ENCODE results near the gene SDHAF2.
"Not testable (repeated sequence)": the region's sequence is repeated elsewhere in the genome, so short reads cannot be mapped to it uniquely, and the experiment has no call there.

The SDHAF2 gene

GRCh38 chr11:61429691-61430582 is at the start of gene SDHAF2, which contains the start of gene CPSF7:
SDHAF2 (plus strand) TSS chr11:61430124; CDS start chr11:61430147, 23 bp downstream.
CPSF7 (minus strand) TSS chr11:61429975; CDS start chr11:61429235, 740 bp downstream.
- peaks cover 50% of the 10 kb centered on the region for H3K36me3 ChIP-seq (ENCODE audit: insufficient read depth, low read depth, low read length)
- H3K27me3 ChIP-seq (ENCODE audit: insufficient read depth, low read length), result no peaks in the 10 kb centered on the region
- no peaks in the 10 kb centered on the region for H3K9me3 ChIP-seq (ENCODE audit: insufficient read depth, low read depth, low read length)
- peak within 1 kb of the TSS; percentile 100 for H3K4me3 ChIP-seq (ENCODE audit: low read length)
- H3K27ac ChIP-seq (ENCODE audit: low read length), result peak within 1 kb of the TSS; percentile 95
- peak within 1 kb of the TSS; percentile 99 for H3K9ac ChIP-seq (ENCODE audit: low read depth, low read length)
- peaks cover 3% of the 10 kb centered on the region; the same call in 1 of the 2 replicates for H3K4me1 ChIP-seq (ENCODE audit: insufficient read depth, low read length)

GRCh38 chr11:61380884-61381283 is 49.0 kb upstream of the SDHAF2 start:
- H3K27me3 ChIP-seq (ENCODE audit: insufficient read depth, low read length), result no peaks in the 10 kb centered on the region
- no peak overlapping the region for H3K4me3 ChIP-seq (ENCODE audit: low read length)
- H3K36me3 ChIP-seq (ENCODE audit: insufficient read depth, low read depth, low read length), result peaks cover 2% of the 10 kb centered on the region; the same call in 1 of the 2 replicates
- H3K9me3 ChIP-seq (ENCODE audit: insufficient read depth, low read depth, low read length), result no peaks in the 10 kb centered on the region
- H3K9ac ChIP-seq (ENCODE audit: low read depth, low read length), result no peak overlapping the region
- H3K27ac ChIP-seq (ENCODE audit: low read length), result no peak overlapping the region
- no peaks in the 10 kb centered on the region for H3K4me1 ChIP-seq (ENCODE audit: insufficient read depth, low read length)

- not testable (repeated sequence) for H3K36me3 ChIP-seq (ENCODE audit: insufficient read depth, low read depth, low read length); H3K9ac ChIP-seq (ENCODE audit: low read depth, low read length); H3K4me1 ChIP-seq (ENCODE audit: insufficient read depth, low read length); H3K27ac ChIP-seq (ENCODE audit: low read length); H3K4me3 ChIP-seq (ENCODE audit: low read length); H3K27me3 ChIP-seq (ENCODE audit: insufficient read depth, low read length); H3K9me3 ChIP-seq (ENCODE audit: insufficient read depth, low read depth, low read length)
Observed at GRCh38 chr11:61383859-61384258, 46.1 kb upstream of the SDHAF2 start.

GRCh38 chr11:61384271-61385242 is 45.4 kb upstream of the SDHAF2 start:
- Histone ChIP-seq H3K36me3 (ENCODE audit: insufficient read depth, low read depth, low read length) (no peaks in the 10 kb centered on the region), H3K9ac (ENCODE audit: low read depth, low read length) (no peak overlapping the region), H3K27me3 (ENCODE audit: insufficient read depth, low read length) (no peaks in the 10 kb centered on the region), H3K27ac (ENCODE audit: low read length) (no peak overlapping the region), H3K4me3 (ENCODE audit: low read length) (no peak overlapping the region), H3K4me1 (ENCODE audit: insufficient read depth, low read length) (no peaks in the 10 kb centered on the region), H3K9me3 (ENCODE audit: insufficient read depth, low read depth, low read length) (no peaks in the 10 kb centered on the region)

GRCh38 chr11:61390161-61390560 is 39.8 kb upstream of the SDHAF2 start:
- H3K27me3 ChIP-seq (ENCODE audit: insufficient read depth, low read length), result no peaks in the 10 kb centered on the region
- no peak overlapping the region for H3K4me3 ChIP-seq (ENCODE audit: low read length)
- H3K36me3 ChIP-seq (ENCODE audit: insufficient read depth, low read depth, low read length), result peaks cover 10% of the 10 kb centered on the region
- H3K9me3 ChIP-seq (ENCODE audit: insufficient read depth, low read depth, low read length), result no peaks in the 10 kb centered on the region
- H3K4me1 ChIP-seq (ENCODE audit: insufficient read depth, low read length), result no peaks in the 10 kb centered on the region
- no peak overlapping the region for H3K27ac ChIP-seq (ENCODE audit: low read length)
- no peak overlapping the region for H3K9ac ChIP-seq (ENCODE audit: low read depth, low read length)

GRCh38 chr11:61392981-61393595 is 36.8 kb upstream of the SDHAF2 start:
- H3K27me3 ChIP-seq (ENCODE audit: insufficient read depth, low read length), result no peaks in the 10 kb centered on the region
- H3K27ac ChIP-seq (ENCODE audit: low read length), result no peak overlapping the region
- peak overlapping the region; percentile 85 for H3K4me3 ChIP-seq (ENCODE audit: low read length)
- peaks cover 26% of the 10 kb centered on the region for H3K36me3 ChIP-seq (ENCODE audit: insufficient read depth, low read depth, low read length)
- H3K9me3 ChIP-seq (ENCODE audit: insufficient read depth, low read depth, low read length), result no peaks in the 10 kb centered on the region
- peak overlapping the region; percentile 87 for H3K9ac ChIP-seq (ENCODE audit: low read depth, low read length)
- H3K4me1 ChIP-seq (ENCODE audit: insufficient read depth, low read length), result no peaks in the 10 kb centered on the region

- Histone ChIP-seq H3K4me3 (ENCODE audit: low read length) (no peak overlapping the region), H3K4me1 (ENCODE audit: insufficient read depth, low read length) (no peaks in the 10 kb centered on the region), H3K36me3 (ENCODE audit: insufficient read depth, low read depth, low read length) (peaks cover 57% of the 10 kb centered on the region), H3K9ac (ENCODE audit: low read depth, low read length) (no peak overlapping the region), H3K27me3 (ENCODE audit: insufficient read depth, low read length) (no peaks in the 10 kb centered on the region), H3K9me3 (ENCODE audit: insufficient read depth, low read depth, low read length) (no peaks in the 10 kb centered on the region), H3K27ac (ENCODE audit: low read length) (no peak overlapping the region)
Observed at GRCh38 chr11:61401173-61401572, 28.8 kb upstream of the SDHAF2 start.

GRCh38 chr11:61401573-61401972 is 28.4 kb upstream of the SDHAF2 start:
- Histone ChIP-seq H3K36me3 (ENCODE audit: insufficient read depth, low read depth, low read length) (peaks cover 61% of the 10 kb centered on the region), H3K4me1 (ENCODE audit: insufficient read depth, low read length) (no peaks in the 10 kb centered on the region), H3K4me3 (ENCODE audit: low read length) (no peak overlapping the region), H3K27me3 (ENCODE audit: insufficient read depth, low read length) (no peaks in the 10 kb centered on the region), H3K9ac (ENCODE audit: low read depth, low read length) (no peak overlapping the region), H3K9me3 (ENCODE audit: insufficient read depth, low read depth, low read length) (no peaks in the 10 kb centered on the region), H3K27ac (ENCODE audit: low read length) (no peak overlapping the region)

GRCh38 chr11:61403658-61404057 is 26.3 kb upstream of the SDHAF2 start:
- Histone ChIP-seq H3K36me3 (ENCODE audit: insufficient read depth, low read depth, low read length) (peaks cover 72% of the 10 kb centered on the region), H3K4me3 (ENCODE audit: low read length) (no peak overlapping the region), H3K27ac (ENCODE audit: low read length) (no peak overlapping the region), H3K9me3 (ENCODE audit: insufficient read depth, low read depth, low read length) (no peaks in the 10 kb centered on the region), H3K9ac (ENCODE audit: low read depth, low read length) (no peak overlapping the region), H3K27me3 (ENCODE audit: insufficient read depth, low read length) (no peaks in the 10 kb centered on the region), H3K4me1 (ENCODE audit: insufficient read depth, low read length) (no peaks in the 10 kb centered on the region)

- no peak overlapping the region for H3K4me3 ChIP-seq (ENCODE audit: low read length)
- H3K9me3 ChIP-seq (ENCODE audit: insufficient read depth, low read depth, low read length), result no peaks in the 10 kb centered on the region
- peaks cover 72% of the 10 kb centered on the region for H3K36me3 ChIP-seq (ENCODE audit: insufficient read depth, low read depth, low read length)
- no peak overlapping the region for H3K27ac ChIP-seq (ENCODE audit: low read length)
- H3K9ac ChIP-seq (ENCODE audit: low read depth, low read length), result no peak overlapping the region
- H3K4me1 ChIP-seq (ENCODE audit: insufficient read depth, low read length), result no peaks in the 10 kb centered on the region
- H3K27me3 ChIP-seq (ENCODE audit: insufficient read depth, low read length), result no peaks in the 10 kb centered on the region
Observed at GRCh38 chr11:61404103-61404502, 25.8 kb upstream of the SDHAF2 start.

- Histone ChIP-seq H3K4me1 (ENCODE audit: insufficient read depth, low read length) (no peaks in the 10 kb centered on the region), H3K36me3 (ENCODE audit: insufficient read depth, low read depth, low read length) (peaks cover 77% of the 10 kb centered on the region), H3K27ac (ENCODE audit: low read length) (no peak overlapping the region), H3K9ac (ENCODE audit: low read depth, low read length) (no peak overlapping the region), H3K27me3 (ENCODE audit: insufficient read depth, low read length) (no peaks in the 10 kb centered on the region), H3K9me3 (ENCODE audit: insufficient read depth, low read depth, low read length) (no peaks in the 10 kb centered on the region), H3K4me3 (ENCODE audit: low read length) (no peak overlapping the region)
Observed at GRCh38 chr11:61404641-61405040, 25.3 kb upstream of the SDHAF2 start.

Measured in iPS-20b (cell line).